Stimulated activated CD8-positive, alpha-beta memory T cell treated with anti-CD3 and anti-CD28 coated beads, Interleukin-15, amount 100 ng/mL, for 24 hours (primary cell): ENCODE data around the gene ULK4.

ENCODE experiments used
- DNase-seq: peaks from one replicate; pipeline ENCODE4 v3.0.0-alpha.2; 2020; ENCODE audit warnings: low read depth

The ULK4 gene

DNA sequence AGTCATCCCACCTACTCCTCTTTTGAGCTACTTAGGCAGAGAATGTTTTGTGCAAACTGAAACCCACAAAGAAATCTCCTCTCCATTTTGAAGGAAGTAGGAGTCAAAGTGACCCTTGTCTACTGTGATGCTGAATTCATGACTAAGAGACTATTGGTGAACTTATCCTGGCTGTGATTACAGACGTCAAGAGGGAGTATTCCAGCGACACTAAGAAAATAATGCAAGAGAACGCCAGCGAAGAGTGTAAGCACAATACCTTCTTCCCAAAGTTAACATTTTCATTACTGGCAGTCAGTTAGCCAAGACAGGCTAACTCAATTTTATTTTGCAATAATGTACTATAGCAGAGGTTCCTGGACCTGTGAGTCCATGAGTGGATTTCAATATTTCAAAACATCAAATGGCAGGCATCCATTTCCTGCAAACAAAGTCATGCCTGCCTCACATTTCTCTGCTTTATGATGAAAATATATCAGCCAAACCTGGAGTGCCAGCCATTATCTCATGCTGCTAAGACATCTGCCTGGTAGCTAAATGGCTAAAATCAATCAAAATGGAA is 703.6 kb downstream of the ULK4 start:
- no peak for DNase-seq

DNA sequence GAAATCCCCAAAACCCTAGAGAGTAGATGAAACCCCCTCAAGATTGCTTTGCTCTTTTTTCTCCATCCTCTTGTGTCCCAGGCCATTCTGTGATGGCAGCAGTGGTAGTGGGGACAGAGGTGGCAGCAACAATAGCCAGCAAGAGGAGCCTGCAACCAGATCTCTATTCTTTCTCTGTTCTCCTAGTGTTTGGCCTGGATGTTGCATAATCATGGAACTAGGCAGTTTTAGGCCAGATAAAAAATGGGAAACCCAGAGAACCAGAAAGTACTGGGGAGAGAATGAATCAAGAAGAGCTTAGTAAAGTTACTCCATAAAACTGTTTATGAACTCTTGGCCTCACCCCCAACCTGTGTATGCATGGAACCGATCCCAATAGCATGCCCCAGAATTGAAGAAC is 710.3 kb downstream of the ULK4 start:
- DNase-seq, result no peak

DNA sequence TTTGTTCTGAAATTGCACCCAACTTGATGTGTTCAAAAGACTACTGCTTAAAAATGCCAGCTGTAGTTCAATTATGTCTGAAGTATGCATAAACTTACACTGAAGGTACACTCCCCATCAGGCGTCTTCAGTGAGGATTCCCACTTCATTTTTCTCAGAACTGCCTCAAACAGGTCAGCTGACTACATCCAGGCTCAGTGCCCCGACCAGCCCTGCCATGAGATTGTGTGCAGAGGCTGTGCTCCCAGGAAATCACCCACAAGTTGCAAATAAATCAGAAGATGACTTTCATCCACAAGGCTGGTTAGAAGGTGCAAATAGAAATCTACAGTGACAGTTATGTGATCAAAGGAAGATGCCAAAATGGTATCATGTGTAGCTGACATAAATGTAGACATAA is 711.1 kb downstream of the ULK4 start:
- DNase-seq, result no peak

DNA sequence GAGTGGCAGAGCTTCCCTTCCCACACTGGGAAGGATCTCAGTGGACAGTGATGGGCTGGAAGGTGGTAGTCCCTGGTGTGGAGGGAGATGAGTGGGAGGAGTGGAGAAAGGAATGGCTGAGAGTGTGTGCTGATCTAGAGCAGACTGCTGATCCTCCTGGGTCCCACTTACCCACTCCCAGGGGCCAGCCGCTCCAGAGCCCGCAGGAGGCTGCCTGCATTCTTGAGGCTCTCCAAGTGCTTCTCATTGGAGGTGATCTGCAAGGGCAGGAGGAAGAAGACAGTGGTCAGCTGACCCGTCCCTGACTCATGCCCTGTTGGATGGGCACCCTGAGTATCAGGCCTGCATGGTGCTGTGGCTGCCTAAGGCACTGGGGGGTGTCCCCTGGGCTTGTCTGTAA is 712.6 kb downstream of the ULK4 start:
- no peak for DNase-seq

DNA sequence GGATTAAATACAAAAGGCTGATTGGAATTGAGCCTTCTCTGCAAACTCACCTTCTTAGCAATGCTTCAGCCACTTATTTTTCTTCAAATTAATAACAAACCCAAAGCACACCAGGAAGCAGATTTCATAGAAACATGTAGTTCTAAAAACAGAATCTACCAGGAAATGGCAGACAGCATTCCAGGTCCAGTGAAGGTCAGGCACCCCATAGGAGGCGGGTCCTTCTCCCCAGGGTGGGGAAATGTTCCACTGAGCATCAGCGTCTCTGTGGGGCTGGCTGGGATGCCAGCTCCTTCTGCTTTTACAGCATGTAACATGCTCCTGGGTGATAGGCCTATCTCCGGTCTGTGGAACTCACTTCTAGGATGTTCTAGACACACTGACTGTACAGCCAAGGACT is 713.4 kb downstream of the ULK4 start:
- no peak for DNase-seq

DNA sequence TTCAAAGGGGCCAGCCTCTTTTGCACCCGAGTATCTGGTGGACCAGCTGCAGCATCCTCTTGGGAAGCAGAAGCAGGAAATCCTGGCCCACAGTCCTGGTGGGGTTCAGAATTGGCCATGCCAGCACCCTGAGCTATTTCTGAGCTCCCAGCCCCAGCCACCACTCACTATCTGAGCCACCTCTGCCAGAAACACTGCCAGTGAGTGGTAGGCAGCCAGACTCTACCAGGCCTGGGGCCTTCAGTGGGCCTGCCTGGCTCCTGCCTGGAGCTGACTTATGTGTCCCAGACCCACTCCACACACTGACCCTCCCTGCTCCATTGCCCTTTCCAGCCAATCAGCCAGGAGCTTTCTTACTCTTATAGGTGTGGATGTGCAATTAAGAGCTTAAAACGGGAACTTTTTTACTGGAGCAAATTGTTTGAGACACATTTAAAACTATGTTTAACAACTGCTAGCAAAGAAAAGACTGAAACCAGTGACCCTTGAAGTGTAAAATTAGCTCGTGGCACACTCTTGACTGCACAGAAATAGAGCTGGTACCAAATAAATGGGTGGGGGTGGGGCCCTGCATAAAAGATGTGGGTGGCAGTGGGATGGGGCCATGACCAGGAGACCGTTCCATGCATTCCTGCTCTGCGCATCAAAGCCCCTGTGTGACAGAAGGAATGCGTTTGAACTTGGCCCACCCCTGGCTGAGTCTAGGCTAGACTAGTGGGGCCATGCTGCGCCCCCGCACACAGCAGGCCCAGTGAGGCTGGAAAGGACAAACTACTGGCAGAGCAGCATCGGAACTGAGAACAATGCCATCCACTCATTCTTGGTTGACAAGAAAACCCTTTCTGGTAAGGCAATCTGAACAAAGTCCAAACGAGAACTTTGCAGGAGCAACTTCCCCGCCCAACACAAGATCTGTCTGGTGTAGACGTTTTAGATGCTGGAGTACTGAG is 714.6 kb downstream of the ULK4 start:
- no peak for DNase-seq

DNA sequence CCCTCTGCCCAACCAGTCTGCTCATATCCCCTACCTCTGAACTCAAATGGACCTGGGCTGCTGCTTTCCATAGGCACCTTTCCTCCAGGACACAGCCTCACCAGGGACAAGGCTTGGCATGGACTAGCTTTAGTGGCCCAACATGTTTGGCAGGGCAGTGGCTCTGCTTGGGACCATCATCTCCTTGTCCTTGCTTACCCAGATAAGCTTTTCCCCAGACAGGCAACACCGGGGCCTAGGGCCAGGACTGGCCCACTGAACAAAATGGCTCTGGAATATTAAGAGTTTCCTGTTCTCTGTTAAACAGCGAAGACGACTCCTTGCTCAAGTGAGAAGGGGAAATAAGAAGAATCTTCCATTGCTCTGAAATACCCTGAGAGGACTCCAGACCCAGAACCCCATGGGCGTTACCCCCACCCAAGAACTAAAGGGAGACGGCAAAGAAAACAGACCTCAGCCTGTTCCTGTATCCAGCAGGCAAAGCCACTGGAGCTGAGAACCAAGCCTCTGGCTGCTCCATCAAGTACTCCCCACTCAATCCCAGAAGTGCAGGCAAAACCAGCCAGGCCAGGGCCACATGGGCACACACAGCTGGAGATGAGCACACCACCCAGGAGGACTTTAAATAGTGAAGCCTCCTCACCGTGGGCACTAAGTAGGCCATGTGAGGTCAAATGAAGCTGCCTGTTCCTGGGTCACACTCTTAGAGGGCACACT is 717.1 kb downstream of the ULK4 start:
- no peak for DNase-seq

DNA sequence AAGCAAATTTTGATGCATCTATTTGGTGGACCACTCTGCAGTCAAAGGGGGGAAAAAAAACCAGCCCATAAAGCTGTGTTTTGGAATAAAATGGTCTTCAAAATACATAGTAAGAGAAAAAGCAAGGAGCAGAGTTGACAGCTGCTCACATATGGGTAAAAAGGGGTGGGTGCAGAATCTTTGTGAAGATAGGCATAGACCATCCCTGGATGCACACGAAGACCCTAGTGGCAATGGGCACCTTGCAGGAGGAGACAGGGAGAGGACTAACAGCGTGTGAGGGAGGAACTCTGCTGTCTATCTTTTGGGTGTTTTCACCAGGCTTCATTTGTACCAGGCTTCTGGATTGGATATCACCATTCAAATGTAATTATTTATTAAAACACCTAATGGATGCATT is 718.7 kb downstream of the ULK4 start:
- no peak for DNase-seq

DNA sequence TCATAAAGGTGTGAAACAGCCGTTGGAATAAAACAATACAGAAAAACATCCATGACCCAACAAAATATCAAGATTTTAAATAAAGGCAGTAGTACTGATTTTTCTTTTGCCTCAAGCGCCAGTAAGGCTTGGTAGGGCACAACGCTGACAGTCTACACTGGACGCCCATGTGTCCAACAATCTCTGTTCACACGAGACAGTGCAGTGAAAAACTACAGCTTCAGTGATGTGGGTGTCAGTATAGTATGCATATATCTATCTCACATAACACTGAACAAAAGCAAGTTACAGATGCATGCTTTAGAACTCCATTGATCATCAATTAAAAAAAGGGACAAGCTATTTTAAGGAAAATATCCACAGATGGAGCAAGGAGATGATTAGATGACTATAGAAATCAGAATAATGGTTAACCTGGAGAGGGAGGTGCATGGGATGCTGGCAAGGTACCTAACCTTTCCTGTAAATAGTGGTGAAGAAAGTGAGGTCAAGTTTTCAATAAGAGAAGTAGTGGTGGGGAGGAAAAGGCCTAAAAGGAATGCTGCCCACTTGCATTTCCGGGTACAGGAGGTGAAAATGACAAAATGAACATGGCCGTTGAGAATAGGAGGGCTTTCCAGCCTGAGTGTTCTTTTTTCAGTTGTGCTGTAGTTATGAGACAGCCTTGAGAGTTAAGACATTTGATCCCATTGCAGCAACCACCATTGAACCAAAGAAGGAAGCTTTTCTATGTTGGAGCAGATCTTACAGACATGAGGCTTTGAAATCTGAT is 719.9 kb downstream of the ULK4 start:
- no peak for DNase-seq

DNA sequence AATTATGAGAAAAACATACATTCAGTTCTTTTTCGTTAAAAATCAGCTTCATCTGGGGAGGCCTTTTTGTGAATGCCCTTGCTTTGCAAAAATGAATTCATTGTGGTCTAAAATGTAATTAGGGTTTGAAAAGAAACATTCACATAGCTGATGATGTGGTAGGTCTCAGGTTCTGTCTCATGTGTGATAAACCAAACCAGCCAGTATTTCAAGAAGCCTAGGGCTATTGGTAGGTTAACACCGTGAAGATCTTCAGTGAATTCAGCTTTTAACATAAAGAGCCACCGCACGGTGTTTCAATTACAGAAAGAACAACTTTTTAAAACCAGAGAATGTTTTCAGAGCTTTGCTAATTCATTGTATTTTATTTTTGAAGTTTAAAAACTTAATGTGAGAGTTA is 720.7 kb downstream of the ULK4 start:
- DNase-seq, result no peak

DNA sequence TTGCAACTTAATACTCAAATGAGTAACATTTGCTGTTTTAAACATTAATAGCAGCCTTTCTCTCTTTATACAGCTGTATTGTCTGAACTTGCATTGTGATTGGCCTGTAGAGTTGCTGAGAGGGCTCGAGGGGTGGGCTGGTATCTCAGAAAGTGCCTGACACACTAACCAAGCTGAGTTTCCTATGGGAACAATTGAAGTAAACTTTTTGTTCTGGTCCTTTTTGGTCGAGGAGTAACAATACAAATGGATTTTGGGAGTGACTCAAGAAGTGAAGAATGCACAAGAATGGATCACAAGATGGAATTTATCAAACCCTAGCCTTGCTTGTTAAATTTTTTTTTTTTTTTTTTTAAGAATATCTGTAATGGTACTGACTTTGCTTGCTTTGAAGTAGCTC is 722.3 kb downstream of the ULK4 start:
- no peak for DNase-seq

DNA sequence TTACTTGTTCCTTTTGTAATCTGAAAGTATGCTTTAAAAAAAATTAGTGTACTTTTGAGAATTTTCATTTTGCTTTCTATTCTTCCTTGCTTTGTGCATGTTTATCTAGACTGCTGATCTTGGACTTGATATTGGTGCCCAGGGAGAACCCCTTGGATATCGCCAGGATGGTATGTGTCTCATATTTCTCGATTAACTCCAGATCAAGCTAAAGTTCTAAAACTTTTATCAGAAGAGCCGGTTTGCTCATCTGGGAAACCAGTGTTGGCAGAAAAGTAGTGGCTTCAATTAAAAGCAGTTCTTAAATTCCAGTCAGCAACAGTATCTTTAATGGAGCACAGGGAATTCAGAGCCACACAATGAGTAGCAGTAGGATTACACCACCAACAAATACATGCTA is 724.0 kb downstream of the ULK4 start:
- DNase-seq, result no peak

DNA sequence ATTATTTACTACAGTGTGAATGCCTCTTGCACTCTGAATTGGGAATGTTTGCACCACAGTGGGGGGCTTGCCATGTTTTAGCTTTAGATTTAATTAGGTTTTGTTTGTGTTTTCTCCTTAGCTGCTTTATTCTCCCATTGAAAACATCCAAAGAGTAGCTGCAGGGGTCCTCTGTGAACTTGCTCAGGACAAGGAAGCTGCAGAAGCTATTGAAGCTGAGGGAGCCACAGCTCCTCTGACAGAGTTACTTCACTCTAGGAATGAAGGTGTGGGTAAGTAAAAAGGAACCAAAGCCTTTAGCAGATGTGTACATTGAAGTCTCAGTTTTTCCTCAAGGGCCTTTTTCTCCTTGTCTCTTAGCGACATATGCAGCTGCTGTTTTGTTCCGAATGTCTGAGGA is 725.7 kb downstream of the ULK4 start:
- no peak for DNase-seq

DNA sequence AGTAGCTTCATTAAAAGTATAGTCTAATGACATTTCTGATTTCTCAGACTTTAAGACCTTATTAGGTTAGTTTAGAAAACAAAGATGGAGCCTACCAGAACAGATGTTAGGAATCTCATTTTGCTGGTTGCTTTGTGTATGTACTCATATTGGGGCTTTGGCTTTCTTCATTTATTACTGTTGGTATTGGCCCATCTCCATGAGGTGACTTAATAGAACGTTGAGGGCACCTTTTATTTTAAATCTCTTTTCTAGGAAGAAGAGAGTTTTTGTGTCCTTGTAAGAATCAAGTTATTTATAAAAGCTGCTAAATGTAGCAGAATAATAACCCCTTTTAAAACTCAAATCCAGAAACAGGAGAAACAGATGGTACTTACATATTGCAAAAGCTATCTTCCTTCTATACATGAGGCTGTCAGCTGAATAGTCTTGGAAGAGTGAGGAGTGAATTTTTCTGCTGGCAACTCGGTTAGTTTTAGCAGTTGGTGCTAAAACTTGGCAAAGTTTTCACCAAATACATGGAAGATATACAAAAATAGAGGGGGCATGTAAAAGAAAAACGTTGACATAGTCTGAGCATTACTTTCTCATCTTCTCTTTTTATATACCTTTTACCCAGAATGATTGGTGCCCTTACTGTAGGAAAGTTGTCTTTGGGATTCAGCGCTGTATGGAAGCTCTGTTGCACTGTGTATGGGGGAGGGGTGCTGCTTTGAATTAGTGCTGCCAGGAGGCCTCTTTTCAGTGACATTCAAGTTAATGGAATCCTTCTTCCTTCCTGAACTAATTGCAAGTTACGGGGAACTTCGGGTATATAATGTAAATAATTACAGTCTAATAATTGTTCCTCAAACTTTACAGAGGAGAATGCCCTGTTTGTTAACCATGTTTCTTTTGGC is 726.8 kb downstream of the ULK4 start:
- no peak for DNase-seq

DNA sequence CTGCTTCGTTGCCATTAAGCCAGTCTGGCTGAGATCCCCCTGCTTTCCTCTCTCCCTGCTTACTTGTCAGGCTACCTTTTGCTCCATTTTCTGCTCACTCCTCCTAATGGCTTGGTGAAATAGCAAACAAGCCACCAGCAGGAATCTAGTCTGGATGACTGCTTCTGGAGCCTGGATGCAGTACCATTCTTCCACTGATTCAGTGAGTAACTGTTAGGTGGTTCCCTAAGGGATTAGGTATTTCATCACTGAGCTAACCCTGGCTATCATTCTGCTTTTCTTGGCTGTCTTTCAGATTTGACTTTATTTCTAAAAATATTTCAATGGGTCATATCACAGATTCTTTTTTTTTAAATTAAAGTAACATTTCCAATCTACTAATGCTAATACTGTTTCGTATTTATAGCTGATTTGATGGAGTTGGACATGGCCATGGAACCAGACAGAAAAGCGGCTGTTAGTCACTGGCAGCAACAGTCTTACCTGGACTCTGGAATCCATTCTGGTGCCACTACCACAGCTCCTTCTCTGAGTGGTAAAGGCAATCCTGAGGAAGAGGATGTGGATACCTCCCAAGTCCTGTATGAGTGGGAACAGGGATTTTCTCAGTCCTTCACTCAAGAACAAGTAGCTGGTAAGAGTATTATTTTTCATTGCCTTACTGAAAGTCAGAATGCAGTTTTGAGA is 737.6 kb downstream of the ULK4 start:
- no peak for DNase-seq

DNA sequence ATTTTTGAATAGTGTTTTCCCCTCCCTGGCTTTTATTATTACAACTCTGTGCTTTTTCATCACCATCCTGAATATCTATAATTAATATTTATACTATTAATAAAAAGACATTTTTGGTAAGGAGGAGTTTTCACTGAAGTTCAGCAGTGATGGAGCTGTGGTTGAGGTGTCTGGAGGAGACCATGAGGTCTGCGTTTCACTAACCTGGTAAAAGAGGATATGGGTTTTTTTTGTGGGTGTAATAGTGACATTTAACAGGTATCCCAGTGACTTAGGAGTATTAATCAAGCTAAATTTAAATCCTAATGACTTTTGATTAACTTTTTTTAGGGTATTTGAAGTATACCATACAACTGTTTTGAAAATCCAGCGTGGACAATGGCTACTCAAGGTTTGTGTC is 738.2 kb downstream of the ULK4 start:
- no peak for DNase-seq

DNA sequence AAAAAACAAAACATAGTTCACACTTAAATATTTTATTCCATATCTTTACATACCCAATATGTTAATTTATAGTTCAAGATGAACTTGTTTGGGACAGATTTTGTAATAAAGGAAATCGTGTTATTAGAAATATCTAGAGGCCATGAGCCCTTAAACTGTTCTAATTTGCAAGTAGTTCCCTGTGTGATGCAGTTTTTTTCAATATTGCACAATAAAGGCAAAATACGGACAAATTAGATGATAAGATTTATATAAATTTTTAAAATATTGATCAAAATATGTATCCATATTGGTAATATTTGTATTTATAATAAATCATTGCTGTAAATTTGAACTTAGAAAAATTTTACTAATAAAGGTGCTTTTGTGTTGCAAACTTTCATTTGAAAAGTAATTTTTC is 738.8 kb downstream of the ULK4 start:
- DNase-seq, result no peak

DNA sequence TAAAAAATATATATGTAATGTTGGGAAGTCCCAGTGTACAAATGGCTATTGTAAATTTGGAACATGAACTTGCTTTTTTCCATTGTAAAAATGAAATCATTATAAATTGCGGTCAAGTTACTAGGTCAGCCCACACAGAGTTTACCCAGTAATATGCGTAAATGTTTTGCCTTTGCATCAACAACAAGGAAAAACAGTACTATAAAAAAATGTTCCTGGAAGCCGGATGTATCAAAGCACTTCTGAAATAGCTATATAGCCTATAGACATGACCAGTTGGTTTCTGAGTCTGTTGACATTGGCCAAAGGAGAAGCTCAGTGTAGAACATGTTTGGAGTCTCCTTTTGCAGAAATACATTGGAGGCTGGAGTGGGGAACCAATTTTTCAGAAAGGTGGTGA is 739.4 kb downstream of the ULK4 start:
- DNase-seq, result no peak

DNA sequence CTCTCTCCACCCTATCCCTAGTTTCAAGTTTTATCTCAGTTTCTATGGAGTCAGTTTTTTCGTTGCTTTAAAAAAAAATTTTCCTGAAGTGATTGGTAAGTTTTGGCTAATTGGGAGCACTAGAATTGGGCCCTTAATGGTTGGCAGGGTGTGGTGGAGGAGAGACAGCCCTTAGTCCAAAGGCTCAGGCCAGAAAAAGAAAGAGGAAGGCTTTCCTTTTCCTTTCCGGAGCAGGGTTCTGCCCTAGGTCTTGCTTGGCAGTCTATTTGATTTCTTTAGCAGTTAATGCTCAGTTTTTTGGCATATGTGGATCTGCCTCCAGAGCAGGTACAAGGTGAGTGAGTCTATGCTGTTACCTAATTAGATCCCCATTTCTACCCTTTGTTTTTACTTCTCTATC is 739.9 kb downstream of the ULK4 start:
- DNase-seq, result no peak

DNA sequence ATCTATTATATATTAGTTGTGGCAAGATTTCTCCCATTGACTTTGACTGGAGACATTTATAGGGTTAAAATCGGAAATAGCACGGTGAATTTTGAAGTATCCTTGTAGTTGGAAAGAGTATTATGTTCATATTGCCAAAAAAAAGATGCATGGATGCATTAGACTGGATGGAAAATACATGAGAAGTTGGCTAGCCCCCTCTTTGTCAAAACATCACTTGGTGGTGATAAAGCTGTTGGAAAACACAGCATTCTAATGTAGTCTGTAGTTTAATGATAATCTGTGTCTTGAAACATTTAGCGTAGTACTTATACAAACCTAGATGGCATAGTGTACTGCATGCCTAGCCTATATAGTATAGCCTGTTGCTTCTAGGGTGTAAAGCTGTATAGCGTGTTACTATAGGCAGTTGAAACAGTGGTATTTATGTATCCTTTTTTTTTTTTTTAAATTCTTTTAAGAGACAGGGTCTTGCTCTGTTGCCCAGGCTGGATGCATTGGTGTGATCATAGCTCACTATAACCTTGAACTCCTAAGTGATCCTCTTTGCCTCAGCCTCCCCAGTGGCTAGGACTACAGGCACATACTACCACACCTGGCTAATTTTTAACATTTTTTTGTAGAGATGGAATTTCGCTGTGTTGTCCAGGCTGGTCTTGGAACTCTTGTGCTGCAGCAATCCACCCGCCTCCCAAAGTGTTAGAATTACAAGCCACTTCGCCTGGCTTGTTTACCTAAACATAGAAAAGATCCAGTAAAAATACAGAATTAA is 740.8 kb downstream of the ULK4 start:
- DNase-seq, result no peak
